Astrocyte (in vitro differentiated cells and primary cell): Measurements from ENCODE around the gene CBLN3. TPM values are rescaled to one million over a fixed set of nuclear protein-coding genes. Genes with fewer than 3 reads are reported as not detected.

Experiments
- DNase-seq: peaks from one replicate; pipeline ENCODE4 v3.0.0-alpha.2; 2010; ENCODE audit warnings: low read depth
- FAIRE-seq: peaks from 2 replicates; lab custom pipeline; 2011; peaks lifted over from hg19 to GRCh38; lab: Jason Lieb, UNC
- H2AFZ ChIP-seq: 2 replicates; pipeline ENCODE4 v1.6.0; 2012; ENCODE audit warnings: low read depth, low read length, inconsistent platforms
- H3K27ac ChIP-seq: 2 replicates; pipeline ENCODE4 v1.5.1; 2011; ENCODE audit warnings: low read depth, low read length, inconsistent platforms
- H3K27me3 ChIP-seq: 2 replicates; pipeline ENCODE4 v1.6.0; 2011; ENCODE audit warnings: low read length, inconsistent platforms; ENCODE audit not compliant: insufficient read depth
- H3K36me3 ChIP-seq: 2 replicates; pipeline ENCODE4 v1.5.1; 2011; ENCODE audit warnings: low read length, inconsistent platforms; ENCODE audit not compliant: insufficient read depth
- H3K4me1 ChIP-seq: 2 replicates; pipeline ENCODE4 v1.5.1; 2011; ENCODE audit warnings: low read length, inconsistent platforms; ENCODE audit not compliant: insufficient read depth
- H3K4me2 ChIP-seq: 2 replicates; pipeline ENCODE4 v1.6.0; 2012; ENCODE audit warnings: low read length, inconsistent platforms
- H3K4me3 ChIP-seq: 2 replicates; pipeline ENCODE4 v1.5.1; 2011; ENCODE audit warnings: low read depth, mild to moderate bottlenecking, low read length, inconsistent platforms; ENCODE audit not compliant: insufficient read depth
- H3K79me2 ChIP-seq: 2 replicates; pipeline ENCODE4 v1.6.0; 2012; ENCODE audit warnings: mild to moderate bottlenecking, low read length, inconsistent platforms; ENCODE audit not compliant: insufficient read depth
- H3K9ac ChIP-seq: 2 replicates; pipeline ENCODE4 v1.6.0; 2012; ENCODE audit warnings: mild to moderate bottlenecking, low read length, inconsistent platforms
- H3K9me3 ChIP-seq: 2 replicates; pipeline ENCODE4 v1.5.1; 2012; ENCODE audit warnings: low read depth, mild to moderate bottlenecking, low read length, inconsistent platforms; ENCODE audit not compliant: insufficient read depth
- H4K20me1 ChIP-seq: 2 replicates; pipeline ENCODE4 v1.6.0; 2012; ENCODE audit warnings: low read length, inconsistent platforms; ENCODE audit not compliant: insufficient read depth
- H3K27ac Mint-ChIP-seq: one replicate; pipeline ENCODE4 v1.8.0; 2021; ENCODE audit warnings: mild to moderate bottlenecking, mixed read lengths; ENCODE audit not compliant: unreplicated experiment
- H3K27me3 Mint-ChIP-seq: one replicate; pipeline ENCODE4 v1.8.0; 2021; ENCODE audit warnings: low read depth, mixed read lengths; ENCODE audit not compliant: unreplicated experiment
- H3K36me3 Mint-ChIP-seq: one replicate; pipeline ENCODE4 v1.8.0; 2021; ENCODE audit warnings: low read depth, mixed read lengths; ENCODE audit not compliant: unreplicated experiment
- H3K4me1 Mint-ChIP-seq: one replicate; pipeline ENCODE4 v1.8.0; 2021; ENCODE audit warnings: low read depth, mixed read lengths; ENCODE audit not compliant: unreplicated experiment
- H3K4me3 Mint-ChIP-seq: one replicate; pipeline ENCODE4 v1.8.0; 2021; ENCODE audit warnings: mild to moderate bottlenecking, moderate library complexity, mixed read lengths; ENCODE audit not compliant: unreplicated experiment
- H3K9me3 Mint-ChIP-seq: one replicate; pipeline ENCODE4 v1.8.0; 2021; ENCODE audit warnings: mild to moderate bottlenecking, mixed read lengths; ENCODE audit not compliant: unreplicated experiment
- EZH2 ChIP-seq: IDR thresholded peaks from 2 replicates; pipeline ENCODE4 v1.6.1; 2012; ENCODE audit warnings: mild to moderate bottlenecking, low read length, inconsistent platforms; ENCODE audit not compliant: insufficient read depth
- total RNA-seq: library from RNA; stranded (reverse); gene quantifications from 2 replicates; pipeline ENCODE4 v1.2.1, GENCODE V29; 2021
- TF ChIP-seq, protein P1 (sequence below): IDR thresholded peaks from 2 replicates; pipeline ENCODE4 v1.5.1; 2011; ENCODE audit warnings: low read depth, mild to moderate bottlenecking, inconsistent platforms, low read length, moderate library complexity; ENCODE audit not compliant: insufficient read depth

The CBLN3 gene
- total RNA-seq, 1 donor from 2014 or later: 3.9 TPM

DNA sequence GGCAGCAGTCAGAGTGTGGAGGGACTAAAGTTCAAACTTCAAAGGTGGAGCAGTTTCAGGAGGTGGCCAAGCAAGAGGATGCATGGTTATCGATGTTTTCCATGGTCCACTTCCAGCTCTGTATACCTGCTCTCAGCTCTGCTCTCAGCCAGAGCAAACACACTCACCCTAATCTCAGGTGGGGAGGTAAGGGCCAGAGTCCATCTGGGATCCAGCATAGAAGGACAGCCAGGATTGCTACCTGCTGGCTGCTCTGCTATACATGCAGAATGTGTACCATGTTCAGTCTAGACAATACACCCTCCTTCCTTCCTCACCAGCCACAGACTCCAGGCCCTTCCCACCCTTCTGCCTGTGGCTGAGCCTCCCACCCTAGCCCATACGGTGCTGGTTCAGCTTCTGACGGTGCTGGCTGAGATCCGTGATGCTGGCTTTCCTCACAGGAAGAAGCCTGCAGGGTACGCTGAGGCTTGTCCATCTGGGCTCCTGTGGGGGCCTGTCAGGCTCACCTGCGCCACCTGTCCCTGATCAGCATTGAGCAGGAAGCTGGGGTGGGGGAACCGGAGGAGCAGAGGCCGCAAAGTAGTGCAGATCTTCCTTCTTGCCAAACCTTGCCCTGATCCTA, 2.4 kb downstream of the CBLN3 start:
- no peak overlapping the region for H3K4me2 ChIP-seq
- no peak overlapping the region for H2AFZ ChIP-seq
- no peaks in the 10 kb centered on the region for H3K36me3 Mint-ChIP-seq
- peaks cover 24% of the 10 kb centered on the region for H3K4me1 ChIP-seq
- H3K4me1 Mint-ChIP-seq: peaks cover 23% of the 10 kb centered on the region
- no peak for DNase-seq
- peak overlapping the region; percentile 5 for H3K27ac Mint-ChIP-seq
- H3K27ac ChIP-seq: no peak overlapping the region
- TF ChIP-seq, protein P1, sequence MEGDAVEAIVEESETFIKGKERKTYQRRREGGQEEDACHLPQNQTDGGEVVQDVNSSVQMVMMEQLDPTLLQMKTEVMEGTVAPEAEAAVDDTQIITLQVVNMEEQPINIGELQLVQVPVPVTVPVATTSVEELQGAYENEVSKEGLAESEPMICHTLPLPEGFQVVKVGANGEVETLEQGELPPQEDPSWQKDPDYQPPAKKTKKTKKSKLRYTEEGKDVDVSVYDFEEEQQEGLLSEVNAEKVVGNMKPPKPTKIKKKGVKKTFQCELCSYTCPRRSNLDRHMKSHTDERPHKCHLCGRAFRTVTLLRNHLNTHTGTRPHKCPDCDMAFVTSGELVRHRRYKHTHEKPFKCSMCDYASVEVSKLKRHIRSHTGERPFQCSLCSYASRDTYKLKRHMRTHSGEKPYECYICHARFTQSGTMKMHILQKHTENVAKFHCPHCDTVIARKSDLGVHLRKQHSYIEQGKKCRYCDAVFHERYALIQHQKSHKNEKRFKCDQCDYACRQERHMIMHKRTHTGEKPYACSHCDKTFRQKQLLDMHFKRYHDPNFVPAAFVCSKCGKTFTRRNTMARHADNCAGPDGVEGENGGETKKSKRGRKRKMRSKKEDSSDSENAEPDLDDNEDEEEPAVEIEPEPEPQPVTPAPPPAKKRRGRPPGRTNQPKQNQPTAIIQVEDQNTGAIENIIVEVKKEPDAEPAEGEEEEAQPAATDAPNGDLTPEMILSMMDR: no peak
- no peak for TF ChIP-seq EZH2
- H3K4me3 Mint-ChIP-seq: peak overlapping the region; percentile 66
- H3K9me3 ChIP-seq: no peaks in the 10 kb centered on the region
- H3K9me3 Mint-ChIP-seq: no peaks in the 10 kb centered on the region
- no peak for FAIRE-seq
- no peaks in the 10 kb centered on the region for H3K36me3 ChIP-seq
- H4K20me1 ChIP-seq: peaks cover 14% of the 10 kb centered on the region
- peaks cover 20% of the 10 kb centered on the region for H3K79me2 ChIP-seq
- H3K27me3 Mint-ChIP-seq: peaks cover 2% of the 10 kb centered on the region
- peaks cover 12% of the 10 kb centered on the region for H3K27me3 ChIP-seq
- H3K4me3 ChIP-seq: no peak overlapping the region
- H3K9ac ChIP-seq: no peak overlapping the region

DNA sequence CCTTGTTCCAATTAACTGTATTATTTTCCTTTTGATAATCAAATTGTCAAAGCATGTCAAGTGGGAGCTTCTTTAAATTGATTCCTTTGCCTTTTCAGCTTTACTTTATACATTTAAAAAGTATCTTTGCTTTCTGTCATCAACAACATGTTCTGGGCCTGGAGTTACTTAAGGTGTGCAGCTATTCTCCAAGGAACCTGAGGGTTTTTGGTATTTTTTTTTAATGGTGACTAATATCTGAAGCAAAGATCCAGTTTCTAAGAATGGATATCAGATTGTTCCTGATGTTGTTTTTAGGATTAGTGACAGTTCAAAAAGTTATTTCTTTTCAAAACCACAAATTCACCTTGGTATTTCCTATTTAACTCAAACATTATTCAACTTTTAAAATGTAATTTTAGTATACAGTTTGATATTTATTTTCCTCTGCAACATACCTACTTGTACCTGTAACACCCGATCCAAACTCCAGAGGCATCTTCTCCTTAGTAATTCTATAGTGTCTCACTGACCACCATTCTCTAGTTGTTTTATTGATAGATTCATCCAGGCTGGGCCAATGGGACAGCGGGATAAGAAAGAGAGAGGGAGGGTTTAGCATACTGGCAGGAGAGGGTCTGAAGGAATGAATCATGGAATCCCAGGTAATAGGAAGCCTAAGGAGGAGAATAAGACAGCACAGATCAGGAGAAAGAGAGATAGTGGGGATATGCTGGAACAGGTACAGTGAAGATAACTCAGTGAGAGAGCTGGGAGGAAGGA, 3.1 kb downstream of the CBLN3 start:
- Mint-ChIP-seq H3K9me3 (no peaks in the 10 kb centered on the region), H3K4me1 (peaks cover 18% of the 10 kb centered on the region), H3K27me3 (peaks cover 2% of the 10 kb centered on the region), H3K27ac (peak overlapping the region; percentile 5), H3K4me3 (peak overlapping the region; percentile 66), H3K36me3 (no peaks in the 10 kb centered on the region)
- Histone ChIP-seq H4K20me1 (peaks cover 7% of the 10 kb centered on the region), H3K4me2 (peak overlapping the region; percentile 15), H3K4me3 (no peak overlapping the region), H3K4me1 (peaks cover 18% of the 10 kb centered on the region), H3K27ac (no peak overlapping the region), H3K79me2 (peaks cover 13% of the 10 kb centered on the region), H2AFZ (no peak overlapping the region), H3K9me3 (no peaks in the 10 kb centered on the region), H3K36me3 (no peaks in the 10 kb centered on the region), H3K27me3 (peaks cover 13% of the 10 kb centered on the region), H3K9ac (no peak overlapping the region)
- no peak for FAIRE-seq
- DNase-seq: no peak
- TF ChIP-seq, protein P1: no peak
- no peak for TF ChIP-seq EZH2
